NCI-H1105 treated with DMSO at 0.1 percent for 48 hours (cell line): ENCODE data around the gene TRIM44.
A peak's percentile ranks its signal among the peaks of the same experiment; 100 is the strongest.
"Not testable (repeated sequence)": the region's sequence is repeated elsewhere in the genome, so short reads cannot be mapped to it uniquely, and the experiment has no call there.

ENCODE experiments used
- DNase-seq: peaks from one replicate; lab custom pipeline; 2025; lab: John Stamatoyannopoulos, UW

TRIM44 gene

GRCh38 chr11:35753573-35753972 is 91.0 kb downstream of the TRIM44 start:
- DNase-seq: not testable (repeated sequence)

- peak; percentile 14 for DNase-seq
Observed at GRCh38 chr11:35759951-35760350, 97.4 kb downstream of the TRIM44 start.

GRCh38 chr11:35761899-35762298 is 99.3 kb downstream of the TRIM44 start:
- no peak for DNase-seq

- no peak for DNase-seq
Observed at GRCh38 chr11:35763301-35763700, 100.7 kb downstream of the TRIM44 start.

GRCh38 chr11:35763765-35764164 is 101.2 kb downstream of the TRIM44 start:
- DNase-seq: no peak

GRCh38 chr11:35764417-35764816 is 101.8 kb downstream of the TRIM44 start:
- no peak for DNase-seq

GRCh38 chr11:35765211-35765610 is 102.6 kb downstream of the TRIM44 start:
- no peak for DNase-seq

GRCh38 chr11:35766651-35767050 is 104.1 kb downstream of the TRIM44 start:
- DNase-seq: no peak

- not testable (repeated sequence) for DNase-seq
Observed at GRCh38 chr11:35770425-35770824, 107.8 kb downstream of the TRIM44 start.

GRCh38 chr11:35771722-35772121 is 109.1 kb downstream of the TRIM44 start:
- DNase-seq: no peak

- not testable (repeated sequence) for DNase-seq
Observed at GRCh38 chr11:35777241-35777640, 114.7 kb downstream of the TRIM44 start.

GRCh38 chr11:35778943-35779342 is 116.4 kb downstream of the TRIM44 start:
- not testable (repeated sequence) for DNase-seq

- DNase-seq: no peak
Observed at GRCh38 chr11:35779409-35779808, 116.8 kb downstream of the TRIM44 start.

- DNase-seq: no peak
Observed at GRCh38 chr11:35780951-35781860, 118.6 kb downstream of the TRIM44 start.

GRCh38 chr11:35781861-35782470 is 119.4 kb downstream of the TRIM44 start:
- no peak for DNase-seq

GRCh38 chr11:35783809-35784208 is 121.2 kb downstream of the TRIM44 start:
- no peak for DNase-seq

- no peak for DNase-seq
Observed at GRCh38 chr11:35784699-35785098, 122.1 kb downstream of the TRIM44 start.

- no peak for DNase-seq
Observed at GRCh38 chr11:35785287-35786167, 123.0 kb downstream of the TRIM44 start.

- no peak for DNase-seq
Observed at GRCh38 chr11:35786188-35786587, 123.6 kb downstream of the TRIM44 start.

GRCh38 chr11:35787013-35787504 is 124.5 kb downstream of the TRIM44 start:
- no peak for DNase-seq

- DNase-seq: no peak
Observed at GRCh38 chr11:35787626-35788025, 125.1 kb downstream of the TRIM44 start.
